Activated naive CD4-positive, alpha-beta T cell treated with anti-CD3 and anti-CD28 coated beads for 36 hours (primary cell): ENCODE data around the gene ATG4B. TPM values are rescaled to one million over a fixed set of nuclear protein-coding genes. Genes with fewer than 3 reads are reported as not detected.
A peak's percentile ranks its signal among the peaks of the same experiment; 100 is the strongest.

Experiments
- CTCF ChIA-PET: fragments of 350-600 bp; sonication (Branson Sonifier 250); formaldehyde crosslinking; loops from one replicate; lab custom pipeline; 2021; ENCODE audit warnings: antibody characterized with exemption; lab: Charles Lee
- DNase-seq: peaks from one replicate; pipeline ENCODE4 v3.0.0-alpha.2; 2020
- H3K27ac Mint-ChIP-seq: one replicate; pipeline ENCODE4 v1.8.0; 2021; ENCODE audit warnings: mild to moderate bottlenecking, mixed read lengths
- H3K27me3 Mint-ChIP-seq: one replicate; pipeline ENCODE4 v1.8.0; 2021; ENCODE audit warnings: low read depth, mixed read lengths
- H3K36me3 Mint-ChIP-seq: one replicate; pipeline ENCODE4 v1.8.0; 2021; ENCODE audit warnings: low read depth, mixed read lengths
- H3K4me1 Mint-ChIP-seq: one replicate; pipeline ENCODE4 v1.8.0; 2021; ENCODE audit warnings: low read depth, mixed read lengths
- H3K4me3 Mint-ChIP-seq: one replicate; pipeline ENCODE4 v1.8.0; 2021; ENCODE audit warnings: mild to moderate bottlenecking, moderate library complexity, mixed read lengths
- H3K9me3 Mint-ChIP-seq: one replicate; pipeline ENCODE4 v1.8.0; 2021; ENCODE audit warnings: mixed read lengths
- intact Hi-C: fragments of 100-400 bp; cut with micrococcal nuclease; formaldehyde crosslinking; loops from one replicate; pipeline ENCODE4 v1.15.1; 2023
- total RNA-seq, 2 experiments: library from RNA; stranded (reverse); gene quantifications; one replicate each; pipeline ENCODE4 v1.2.3, GENCODE V29; 2021

The ATG4B gene
- total RNA-seq, 2 experiments from 2014 or later, result 71.5 to 82.5 TPM

- peaks cover 36% of the 10 kb centered on the region for H3K36me3 Mint-ChIP-seq
- no peaks in the 10 kb centered on the region for H3K9me3 Mint-ChIP-seq
- CTCF ChIA-PET, result interaction anchor here (2.0 kb wide), 1 partner anchor 186 kb away, joined by 4 read pairs; no protein-coding TSS in a partner anchor
- intact Hi-C loops, result no loop called here
- H3K4me1 Mint-ChIP-seq, result peaks cover 28% of the 10 kb centered on the region
- H3K27ac Mint-ChIP-seq, result no peak overlapping the region
- DNase-seq, result no peak
- no peaks in the 10 kb centered on the region for H3K27me3 Mint-ChIP-seq
- no peak overlapping the region for H3K4me3 Mint-ChIP-seq
These were observed 55.0 kb downstream of the ATG4B start for GRCh38 chr2:241692448-241692847.

GRCh38 chr2:241695651-241696050, 58.2 kb downstream of the ATG4B start:
- CTCF ChIA-PET, result no interaction called here
- Mint-ChIP-seq H3K36me3 (peaks cover 28% of the 10 kb centered on the region), H3K27ac (no peak overlapping the region), H3K9me3 (no peaks in the 10 kb centered on the region), H3K4me3 (no peak overlapping the region), H3K27me3 (no peaks in the 10 kb centered on the region), H3K4me1 (peaks cover 14% of the 10 kb centered on the region)
- DNase-seq, result no peak
- intact Hi-C loops, result no loop called here

- H3K4me3 Mint-ChIP-seq, result peak overlapping the region; percentile 79
- intact Hi-C loops, result loop anchor here (1.0 to 5.0 kb wide), 7 partner anchors 15 to 1134 kb away; partner anchors contain the start of genes ATG4B, DTYMK, HDLBP and MTERF4
- peak overlapping the region; percentile 78 for H3K27ac Mint-ChIP-seq
- peaks cover 17% of the 10 kb centered on the region for H3K36me3 Mint-ChIP-seq
- H3K4me1 Mint-ChIP-seq, result peaks cover 24% of the 10 kb centered on the region
- H3K27me3 Mint-ChIP-seq, result no peaks in the 10 kb centered on the region
- CTCF ChIA-PET, result interaction anchor here (0.6 to 3.2 kb wide), 6 partner anchors 14 to 177 kb away, joined by 3 to 13 read pairs (median 4); no protein-coding TSS in a partner anchor
- H3K9me3 Mint-ChIP-seq, result peaks cover 2% of the 10 kb centered on the region
- DNase-seq, result no peak
These were observed 63.6 kb downstream of the ATG4B start for GRCh38 chr2:241701149-241701398.

GRCh38 chr2:241701399-241702154, 64.1 kb downstream of the ATG4B start, which contains the start of gene ING5:
TSS of gene ING5 (plus strand) at chr2:241702039. CDS start at chr2:241702066, 27 bp downstream.
- H3K27me3 Mint-ChIP-seq, result no peaks in the 10 kb centered on the region
- DNase-seq, result peak; percentile 97
- peaks cover 24% of the 10 kb centered on the region for H3K4me1 Mint-ChIP-seq
- peaks cover 5% of the 10 kb centered on the region for H3K9me3 Mint-ChIP-seq
- CTCF ChIA-PET, result interaction anchor here (0.6 to 3.2 kb wide), 8 partner anchors 13 to 177 kb away, joined by 3 to 17 read pairs (median 6); partner anchors contain the start of genes D2HGDH and DTYMK
- peaks cover 22% of the 10 kb centered on the region for H3K36me3 Mint-ChIP-seq
- intact Hi-C loops, result loop anchor here (1.0 to 5.0 kb wide), 11 partner anchors 15 to 1134 kb away; partner anchors contain the start of genes ATG4B, D2HGDH, DTYMK and FARP2
- H3K27ac Mint-ChIP-seq, result peak within 1 kb of the TSS; percentile 78
- peak within 1 kb of the TSS; percentile 82 for H3K4me3 Mint-ChIP-seq

- CTCF ChIA-PET, result interaction anchor here (0.6 to 3.2 kb wide), 7 partner anchors 14 to 344 kb away, joined by 3 to 17 read pairs (median 8); partner anchors contain the start of genes D2HGDH and DTYMK
- peaks cover 30% of the 10 kb centered on the region for H3K36me3 Mint-ChIP-seq
- peak overlapping the region; percentile 82 for H3K4me3 Mint-ChIP-seq
- peaks cover 6% of the 10 kb centered on the region for H3K9me3 Mint-ChIP-seq
- no peaks in the 10 kb centered on the region for H3K27me3 Mint-ChIP-seq
- peak; percentile 82 for DNase-seq
- intact Hi-C loops, result loop anchor here (1.0 to 5.0 kb wide), 6 partner anchors 32 to 1135 kb away; partner anchors contain the start of genes D2HGDH, FARP2, MTERF4 and RNPEPL1
- peaks cover 24% of the 10 kb centered on the region for H3K4me1 Mint-ChIP-seq
- peak overlapping the region; percentile 61 for H3K27ac Mint-ChIP-seq
These were observed 64.9 kb downstream of the ATG4B start for GRCh38 chr2:241702155-241703031.

- no peak for DNase-seq
- CTCF ChIA-PET, result interaction anchor here (1.0 to 3.2 kb wide), 4 partner anchors 15 to 175 kb away, joined by 3 to 17 read pairs (median 12); partner anchors contain the start of gene D2HGDH
- intact Hi-C loops, result loop anchor here (5.0 kb wide), 2 partner anchors 601 to 1136 kb away; partner anchors contain the start of genes MTERF4 and RNPEPL1
- Mint-ChIP-seq H3K9me3 (peaks cover 6% of the 10 kb centered on the region), H3K36me3 (peaks cover 32% of the 10 kb centered on the region), H3K4me3 (peak overlapping the region; percentile 82), H3K4me1 (peaks cover 24% of the 10 kb centered on the region), H3K27ac (peak overlapping the region; percentile 61), H3K27me3 (no peaks in the 10 kb centered on the region)
These were observed 65.6 kb downstream of the ATG4B start for GRCh38 chr2:241703032-241703604.

GRCh38 chr2:241706537-241706936, 69.0 kb downstream of the ATG4B start:
- peaks cover 6% of the 10 kb centered on the region for H3K9me3 Mint-ChIP-seq
- intact Hi-C loops, result no loop called here
- DNase-seq, result no peak
- no peaks in the 10 kb centered on the region for H3K27me3 Mint-ChIP-seq
- CTCF ChIA-PET, result no interaction called here
- H3K36me3 Mint-ChIP-seq, result peaks cover 41% of the 10 kb centered on the region
- no peak overlapping the region for H3K27ac Mint-ChIP-seq
- H3K4me1 Mint-ChIP-seq, result peaks cover 12% of the 10 kb centered on the region
- no peak overlapping the region for H3K4me3 Mint-ChIP-seq

GRCh38 chr2:241708879-241709278, 71.4 kb downstream of the ATG4B start:
- no peak overlapping the region for H3K4me3 Mint-ChIP-seq
- peaks cover 6% of the 10 kb centered on the region for H3K9me3 Mint-ChIP-seq
- H3K4me1 Mint-ChIP-seq, result peaks cover 3% of the 10 kb centered on the region
- CTCF ChIA-PET, result interaction anchor here (0.6 kb wide), 1 partner anchor 78 kb away, joined by 4 read pairs; no protein-coding TSS in a partner anchor
- DNase-seq, result no peak
- no peaks in the 10 kb centered on the region for H3K27me3 Mint-ChIP-seq
- H3K36me3 Mint-ChIP-seq, result peaks cover 51% of the 10 kb centered on the region
- no peak overlapping the region for H3K27ac Mint-ChIP-seq
- intact Hi-C loops, result no loop called here

- H3K27me3 Mint-ChIP-seq, result no peaks in the 10 kb centered on the region
- peaks cover 47% of the 10 kb centered on the region for H3K36me3 Mint-ChIP-seq
- no peak overlapping the region for H3K4me3 Mint-ChIP-seq
- CTCF ChIA-PET, result interaction anchor here (1.3 kb wide), 1 partner anchor 141 kb away, joined by 5 read pairs; no protein-coding TSS in a partner anchor
- intact Hi-C loops, result no loop called here
- H3K4me1 Mint-ChIP-seq, result no peaks in the 10 kb centered on the region
- H3K27ac Mint-ChIP-seq, result no peak overlapping the region
- H3K9me3 Mint-ChIP-seq, result peaks cover 6% of the 10 kb centered on the region
- DNase-seq, result no peak
These were observed 81.6 kb downstream of the ATG4B start for GRCh38 chr2:241719093-241719492.

GRCh38 chr2:241720099-241720498, 82.6 kb downstream of the ATG4B start:
- peaks cover 6% of the 10 kb centered on the region for H3K9me3 Mint-ChIP-seq
- DNase-seq, result no peak
- H3K27ac Mint-ChIP-seq, result no peak overlapping the region
- intact Hi-C loops, result no loop called here
- no peak overlapping the region for H3K4me3 Mint-ChIP-seq
- CTCF ChIA-PET, result no interaction called here
- no peaks in the 10 kb centered on the region for H3K4me1 Mint-ChIP-seq
- no peaks in the 10 kb centered on the region for H3K27me3 Mint-ChIP-seq
- H3K36me3 Mint-ChIP-seq, result peaks cover 47% of the 10 kb centered on the region

GRCh38 chr2:241720560-241720959, 83.1 kb downstream of the ATG4B start:
- peaks cover 6% of the 10 kb centered on the region for H3K9me3 Mint-ChIP-seq
- CTCF ChIA-PET, result no interaction called here
- no peak overlapping the region for H3K4me3 Mint-ChIP-seq
- no peak for DNase-seq
- no peak overlapping the region for H3K27ac Mint-ChIP-seq
- H3K4me1 Mint-ChIP-seq, result no peaks in the 10 kb centered on the region
- no peaks in the 10 kb centered on the region for H3K27me3 Mint-ChIP-seq
- intact Hi-C loops, result no loop called here
- H3K36me3 Mint-ChIP-seq, result peaks cover 47% of the 10 kb centered on the region
